ENCODE data around the gene ATP8B4.

ATP8B4 gene

GRCh38 chr15:50003786-50004334 is 115.2 kb downstream of the ATP8B4 start:
- TF ChIP-seq CTCF (conservative IDR thresholded peaks at IDR 0.05) = peak; percentile 90
- peak overlapping the region; percentile 86; the same call in 1 of the 2 replicates for H3K27ac ChIP-seq

GRCh38 chr15:49991587-49991986 is 127.4 kb downstream of the ATP8B4 start:
- no peak for TF ChIP-seq CTCF (conservative IDR thresholded peaks at IDR 0.05)
- no peak overlapping the region for H3K27ac ChIP-seq

GRCh38 chr15:49990835-49991545 is 128.0 kb downstream of the ATP8B4 start:
- no peak for TF ChIP-seq CTCF (conservative IDR thresholded peaks at IDR 0.05)
- H3K27ac ChIP-seq = no peak overlapping the region

- no peak for TF ChIP-seq CTCF (conservative IDR thresholded peaks at IDR 0.05)
- H3K27ac ChIP-seq = no peak overlapping the region
Observed at GRCh38 chr15:49989498-49989897, 129.5 kb downstream of the ATP8B4 start.

GRCh38 chr15:49988766-49989165 is 130.3 kb downstream of the ATP8B4 start:
- no peak for TF ChIP-seq CTCF (conservative IDR thresholded peaks at IDR 0.05)
- no peak overlapping the region for H3K27ac ChIP-seq

- TF ChIP-seq CTCF (conservative IDR thresholded peaks at IDR 0.05) = no peak
- H3K27ac ChIP-seq = no peak overlapping the region
Observed at GRCh38 chr15:49987896-49988295, 131.1 kb downstream of the ATP8B4 start.

- TF ChIP-seq CTCF (conservative IDR thresholded peaks at IDR 0.05) = no peak
- H3K27ac ChIP-seq = no peak overlapping the region
Observed at GRCh38 chr15:49987198-49987785, 131.7 kb downstream of the ATP8B4 start.

Data from VCaP (cell line).